NCI-H748 treated with DMSO at 0.1 percent for 48 hours (cell line): ENCODE data around the gene NBPF20.
"Not testable (repeated sequence)": the region's sequence is repeated elsewhere in the genome, so short reads cannot be mapped to it uniquely, and the experiment has no call there.

Source experiments
- DNase-seq: peaks from one replicate; lab custom pipeline; 2025; lab: John Stamatoyannopoulos, UW

Gene NBPF20

GRCh38 chr1:145429329-145429728, 3.9 kb upstream of the NBPF20 start:
- not testable (repeated sequence) for DNase-seq

- not testable (repeated sequence) for DNase-seq
These were observed 579 bp downstream of the NBPF20 start for GRCh38 chr1:145424612-145425435.

DNA sequence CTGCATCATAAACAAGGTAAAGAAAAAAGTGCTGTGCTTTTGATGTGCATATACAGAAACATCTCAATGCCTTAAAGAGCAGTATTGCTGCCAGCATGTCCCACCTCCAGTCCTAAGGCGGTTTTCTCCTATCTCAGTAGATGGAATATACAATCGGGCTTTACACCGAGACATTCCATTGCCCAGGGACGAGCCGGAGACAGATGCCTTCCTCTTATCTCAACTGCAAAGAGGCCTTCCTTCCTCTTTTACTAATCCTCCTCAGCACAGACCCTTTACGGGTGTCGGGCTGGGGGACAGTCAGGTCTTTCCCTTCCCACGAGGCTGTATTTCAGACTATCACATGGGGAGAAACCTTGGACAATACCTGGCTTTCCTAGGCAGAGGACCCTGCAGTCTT, 10.3 kb downstream of the NBPF20 start:
- DNase-seq, result not testable (repeated sequence)

- DNase-seq, result not testable (repeated sequence)
These were observed 18.1 kb downstream of the NBPF20 start for GRCh38 chr1:145407266-145407665.

DNA sequence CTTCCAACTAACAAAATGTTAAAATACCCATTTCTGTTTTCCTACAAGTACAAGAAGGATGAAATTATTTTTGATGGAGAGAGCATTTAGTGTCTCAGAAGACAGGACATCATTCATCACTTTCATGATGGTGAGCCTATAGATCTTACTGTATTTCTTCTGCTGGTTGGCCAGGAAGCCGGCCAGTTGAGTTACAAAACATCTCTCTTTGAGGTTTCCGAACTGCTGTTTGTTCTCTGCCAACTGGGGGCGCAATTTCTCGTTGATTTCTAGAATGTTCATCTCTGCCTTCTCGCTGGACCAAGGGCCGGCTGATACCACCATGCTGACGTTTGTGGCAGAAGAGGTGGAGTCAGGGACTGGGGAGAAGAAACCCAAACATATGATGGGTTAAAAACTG, 20.5 kb downstream of the NBPF20 start:
- not testable (repeated sequence) for DNase-seq

GRCh38 chr1:145400701-145401100, 24.7 kb downstream of the NBPF20 start:
- not testable (repeated sequence) for DNase-seq
